ENCODE measurements around the gene SLC34A3.

DNA sequence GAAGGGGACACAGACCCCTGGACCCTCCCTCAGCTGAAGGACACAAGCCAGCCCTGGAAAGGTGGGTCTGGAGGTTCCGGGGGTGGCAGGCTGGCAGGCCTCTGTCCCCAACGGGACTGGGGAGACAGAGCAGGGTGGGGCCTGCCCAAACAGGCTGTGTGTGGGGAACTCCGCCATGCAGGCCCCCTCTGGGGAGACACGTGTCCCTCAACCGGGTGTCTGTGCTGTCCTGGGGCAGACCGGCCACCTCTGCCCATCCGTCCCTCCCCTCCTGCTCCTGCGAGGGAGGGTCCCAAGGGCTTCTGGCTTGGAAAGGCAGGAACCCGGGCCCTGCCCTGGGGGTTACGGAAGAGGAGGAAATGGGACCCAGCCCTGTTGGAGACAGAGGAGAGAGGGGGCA is 1.4 kb downstream of the SLC34A3 start:
- TF ChIP-seq CTBP1 (IDR thresholded peaks at IDR 0.05; ENCODE audit: borderline replicate concordance) (no peak), SP1 (IDR thresholded peaks at IDR 0.05) (no peak), TARDBP (IDR thresholded peaks at IDR 0.05) (no peak), LEF1 (IDR thresholded peaks at IDR 0.05; ENCODE audit: borderline replicate concordance) (no peak), BHLHE40 (IDR thresholded peaks at IDR 0.05; ENCODE audit: borderline replicate concordance) (no peak)
